HG02763 (cell line): ENCODE data around the gene C2CD4B.

Experiments used
- ATAC-seq: cut with Tn5 transposase; IDR thresholded peaks from one replicate; pipeline ENCODE4 v1.9.1; 2021; ENCODE audit warnings: mild to moderate bottlenecking, moderate library complexity; ENCODE audit not compliant: unreplicated experiment

Gene C2CD4B

DNA sequence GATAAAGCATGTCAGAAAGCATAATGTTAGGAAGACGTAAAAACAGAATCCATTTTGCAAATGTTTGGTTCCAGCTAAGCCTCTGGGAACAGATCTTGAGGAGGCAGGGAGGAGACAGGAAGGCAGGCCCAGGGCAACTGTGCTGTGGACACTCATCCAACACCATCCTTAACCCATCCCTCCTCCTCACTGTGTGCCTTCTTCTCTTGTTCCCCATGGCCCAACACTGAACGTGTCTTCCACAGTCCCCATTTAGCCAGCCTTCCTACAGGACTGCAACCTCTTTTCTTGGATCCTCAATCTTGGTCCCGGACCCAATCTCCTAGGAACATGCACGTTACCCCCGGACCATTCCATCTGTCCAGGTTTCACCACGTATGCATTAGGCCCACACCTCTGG, 15.4 kb downstream of the C2CD4B start:
- ATAC-seq = no peak

DNA sequence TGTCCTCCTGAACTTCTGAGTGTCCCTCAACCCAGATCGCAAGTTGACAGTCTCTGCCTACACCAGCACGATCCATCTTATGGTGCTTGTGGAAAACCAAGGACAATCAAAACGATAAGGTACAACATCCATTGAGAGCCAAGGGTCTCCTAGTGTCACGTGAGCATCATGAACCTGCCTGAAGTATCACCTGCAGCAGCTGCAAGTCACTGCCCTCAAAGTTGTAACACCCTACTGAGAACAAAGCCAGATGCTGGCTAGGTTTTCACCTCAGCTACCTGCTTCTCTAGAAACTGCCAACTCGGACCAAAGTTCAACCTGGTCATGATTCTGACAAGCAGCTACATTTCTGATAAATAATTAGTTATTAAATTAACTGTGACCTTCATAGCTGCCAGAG, 17.5 kb downstream of the C2CD4B start:
- ATAC-seq = no peak

DNA sequence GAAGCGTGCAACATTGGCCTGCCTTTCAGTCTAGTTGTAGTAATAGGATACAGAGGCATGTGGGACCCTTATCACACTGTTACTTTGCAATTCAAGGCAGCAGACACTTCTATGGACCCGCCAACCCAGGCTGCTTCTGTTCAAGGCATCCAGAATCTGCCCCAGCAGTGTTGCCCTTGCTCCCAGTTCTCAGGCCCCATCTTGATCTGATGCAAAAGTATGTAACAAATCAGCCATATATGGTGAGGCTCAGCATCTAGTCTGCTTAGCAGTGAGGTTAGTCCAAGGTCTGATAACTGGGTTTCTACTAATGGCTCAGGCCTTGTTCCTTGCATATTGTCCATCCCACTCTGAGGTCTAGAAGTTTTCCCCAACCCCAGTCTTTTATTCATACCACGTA, 17.9 kb downstream of the C2CD4B start:
- no peak for ATAC-seq

DNA sequence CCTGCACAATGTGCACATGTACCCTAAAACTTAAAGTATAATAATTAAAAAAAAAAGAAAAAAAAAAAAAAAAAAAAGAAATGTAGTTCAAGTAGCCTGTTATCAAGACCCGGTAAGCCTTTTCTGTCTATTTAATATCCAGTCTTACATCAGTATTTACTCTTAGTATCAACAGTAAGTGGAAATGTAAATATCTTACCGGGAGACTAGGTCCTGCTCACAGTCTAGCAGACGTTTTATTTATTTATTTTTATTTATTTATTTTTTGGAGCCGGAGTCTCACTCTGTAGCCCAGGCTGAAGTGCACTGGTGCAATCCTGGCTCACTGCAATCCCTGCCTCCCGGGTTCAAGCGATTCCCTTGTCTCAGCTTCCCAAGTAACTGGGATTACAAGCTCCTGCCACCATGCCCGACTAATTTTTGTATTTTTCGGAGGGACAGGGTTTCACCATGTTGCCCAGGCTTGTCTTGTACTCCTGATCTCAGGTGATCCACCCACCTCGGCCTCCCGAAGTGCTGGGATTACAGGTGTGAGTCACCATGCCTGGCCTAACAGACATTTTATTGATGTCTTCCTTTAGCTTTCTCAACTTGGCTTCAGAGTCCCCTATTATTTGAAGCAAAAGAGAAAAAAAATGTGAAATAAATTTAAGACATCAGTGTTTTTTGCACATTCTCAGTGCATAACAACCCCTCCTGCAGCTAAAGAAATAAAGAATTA, 19.9 kb downstream of the C2CD4B start:
- ATAC-seq = no peak

DNA sequence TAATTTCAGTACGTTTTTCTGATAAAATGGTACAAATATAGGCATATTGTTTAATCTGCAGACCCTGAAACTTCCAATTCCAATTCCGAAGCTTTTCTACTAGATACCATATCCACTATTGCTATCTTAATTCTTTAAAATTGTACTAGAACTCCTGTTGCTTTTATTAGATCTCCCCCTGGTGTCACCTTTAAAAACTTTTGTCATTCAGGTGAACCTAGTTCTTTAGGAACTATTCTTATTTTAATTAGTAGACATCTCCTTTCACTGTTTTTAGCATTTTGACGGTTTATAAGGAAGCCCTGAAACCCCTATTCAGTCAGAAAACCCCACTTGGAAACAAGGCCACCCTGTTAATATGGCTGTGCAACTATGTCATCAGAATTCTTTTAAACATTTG, 22.3 kb downstream of the C2CD4B start:
- ATAC-seq = no peak

DNA sequence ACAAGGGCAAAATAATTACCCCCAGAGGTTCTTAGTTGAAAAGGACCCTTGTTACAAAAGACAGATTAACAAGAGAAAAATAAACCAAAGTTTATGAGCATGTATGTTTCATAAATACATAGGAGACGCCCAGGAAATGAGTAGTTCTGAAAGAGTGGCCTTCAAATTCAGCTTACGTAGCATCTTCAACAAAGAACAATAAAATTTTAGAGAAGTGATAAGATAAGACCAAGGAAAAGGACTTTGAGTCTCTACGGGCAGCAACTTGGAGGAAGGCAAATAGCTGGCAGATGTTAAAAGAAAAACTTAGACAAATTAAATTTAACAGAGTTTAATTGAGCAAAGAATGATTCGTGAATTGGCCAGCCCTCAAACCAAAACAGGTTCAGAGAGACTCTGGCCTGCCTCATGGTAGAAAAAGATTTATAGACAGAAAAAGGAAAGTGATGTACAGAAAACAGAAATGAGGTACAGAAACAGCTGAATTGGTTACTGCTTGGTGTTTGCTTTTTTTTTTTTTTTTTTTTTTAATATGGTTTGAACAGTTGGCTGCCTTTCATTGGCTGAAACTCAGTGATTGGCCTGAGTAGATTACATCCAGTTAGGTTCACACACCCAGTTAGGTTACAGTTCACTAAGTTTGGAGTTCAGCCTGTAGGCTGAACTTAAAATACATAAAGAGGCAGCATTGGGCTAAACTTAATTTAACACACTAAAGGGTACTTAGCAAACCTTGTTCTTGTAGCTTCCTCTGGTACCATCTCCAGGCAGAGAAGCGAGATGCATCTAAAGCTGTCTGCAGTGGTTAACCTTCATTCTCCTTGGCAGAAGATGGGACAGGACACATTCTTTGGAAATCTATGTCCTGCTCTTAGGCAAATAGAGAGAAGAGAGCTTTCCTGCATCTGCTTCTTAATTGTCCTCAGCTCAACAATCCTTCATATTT, 23.2 kb downstream of the C2CD4B start:
- no peak for ATAC-seq

DNA sequence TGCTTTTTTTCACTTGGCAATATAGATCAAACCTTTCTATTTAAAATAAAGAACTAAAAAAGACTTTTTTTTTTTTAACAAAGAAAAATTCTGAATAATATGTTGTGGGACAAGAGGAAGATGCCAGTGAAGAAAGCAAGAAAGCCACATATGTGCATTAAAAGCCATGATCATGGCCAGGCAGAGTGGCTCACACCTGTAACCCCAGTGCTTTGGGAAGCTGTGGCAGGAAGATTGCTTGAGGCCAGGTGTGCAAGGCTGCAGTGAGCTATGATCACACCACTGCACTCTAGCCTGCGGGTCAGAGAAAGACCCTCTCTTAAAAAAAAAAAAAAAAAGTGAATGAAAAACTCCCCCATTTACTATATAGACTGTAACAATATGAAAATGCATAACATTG, 23.9 kb downstream of the C2CD4B start:
- no peak for ATAC-seq

DNA sequence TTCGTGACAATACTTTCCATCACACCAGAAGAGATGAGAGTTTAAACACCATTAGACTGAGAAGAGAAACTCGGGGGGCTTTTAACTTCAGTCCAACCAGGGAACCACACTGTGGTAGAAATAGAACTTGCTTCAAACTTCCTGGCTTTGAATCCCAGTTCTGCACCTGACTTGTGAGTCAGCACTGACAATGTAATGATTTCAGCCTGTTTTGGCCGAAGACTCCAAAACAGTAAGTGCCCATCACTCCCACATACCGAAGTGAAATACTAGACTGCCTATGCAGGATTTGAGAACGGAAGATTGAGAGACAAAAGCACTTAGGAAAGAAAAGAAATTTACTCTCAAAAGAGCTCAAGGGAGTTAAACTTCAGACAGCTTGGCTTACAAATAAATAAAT, 27.0 kb downstream of the C2CD4B start:
- no peak for ATAC-seq

DNA sequence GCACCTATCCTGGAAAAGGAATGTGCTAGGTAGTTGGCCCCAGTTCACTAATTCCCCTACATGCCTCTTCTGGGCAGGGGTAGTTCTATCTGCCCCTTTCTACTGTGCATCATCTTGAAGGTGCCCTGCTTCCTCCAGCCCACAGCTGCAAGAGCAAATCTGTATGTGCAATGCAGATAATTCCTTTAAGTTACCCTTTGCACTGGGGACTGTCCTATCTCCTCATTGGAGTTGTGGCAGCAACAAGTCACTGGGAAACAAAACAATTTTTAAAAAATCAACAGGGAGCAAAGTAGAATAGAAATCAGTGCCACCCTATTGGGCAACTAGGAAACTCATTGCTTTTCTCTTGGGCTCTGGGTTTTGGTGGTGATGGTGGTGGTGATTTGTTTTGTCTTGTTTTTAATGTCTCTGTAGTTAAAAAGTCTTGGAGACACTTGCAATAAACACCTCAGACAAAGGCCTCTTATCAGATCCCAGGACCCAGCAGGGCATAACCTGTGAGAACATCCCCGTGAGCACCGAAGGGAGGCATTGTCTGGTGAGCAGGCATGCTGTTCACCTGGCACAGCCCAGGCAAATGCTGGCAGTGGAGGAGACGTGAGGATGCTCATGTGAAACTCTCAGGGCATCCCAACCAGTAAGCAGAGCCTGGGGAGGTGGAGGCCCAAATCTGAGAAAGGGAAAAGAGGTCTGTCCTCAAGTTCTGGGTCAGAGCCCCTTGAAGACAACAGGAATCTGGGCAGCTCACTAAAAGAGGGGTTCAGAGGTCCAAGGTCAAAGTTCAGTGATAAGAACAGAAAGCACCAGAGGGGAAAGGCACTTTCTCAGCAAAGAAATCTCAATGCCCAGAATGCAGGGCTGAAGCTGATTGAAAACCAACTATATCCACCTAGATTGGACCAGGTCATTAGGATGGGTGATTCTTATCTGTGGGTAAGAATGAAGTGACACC, 27.9 kb downstream of the C2CD4B start:
- no peak for ATAC-seq

DNA sequence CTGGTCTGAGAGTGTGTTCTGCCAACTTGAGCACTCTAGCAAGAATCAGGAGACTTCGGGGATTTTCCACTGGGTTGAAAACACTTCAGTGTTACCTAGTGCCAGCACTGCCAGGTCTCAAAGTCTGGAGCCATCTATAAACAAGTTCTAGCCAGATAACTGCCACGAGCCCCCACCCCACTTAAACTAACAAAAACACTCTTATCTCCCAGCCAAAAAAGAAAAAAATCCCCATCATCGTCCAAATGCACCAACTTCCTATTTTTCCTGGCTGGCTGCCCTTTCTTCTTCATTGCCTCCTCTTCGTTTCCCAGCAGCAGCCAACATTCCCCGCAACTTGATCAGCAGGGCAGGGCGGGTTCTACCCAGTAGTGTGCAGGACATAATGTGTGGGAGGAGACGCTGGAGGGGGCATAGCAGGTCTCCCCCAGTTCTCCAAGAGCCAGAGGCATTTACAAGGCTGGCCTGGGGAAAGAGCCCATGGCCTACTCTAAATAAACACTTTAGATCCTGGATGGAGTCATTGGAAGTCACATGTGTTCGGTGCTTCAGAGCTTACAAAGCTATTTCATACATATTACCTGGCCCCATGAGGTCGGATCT, 29.5 kb downstream of the C2CD4B start:
- no peak for ATAC-seq

DNA sequence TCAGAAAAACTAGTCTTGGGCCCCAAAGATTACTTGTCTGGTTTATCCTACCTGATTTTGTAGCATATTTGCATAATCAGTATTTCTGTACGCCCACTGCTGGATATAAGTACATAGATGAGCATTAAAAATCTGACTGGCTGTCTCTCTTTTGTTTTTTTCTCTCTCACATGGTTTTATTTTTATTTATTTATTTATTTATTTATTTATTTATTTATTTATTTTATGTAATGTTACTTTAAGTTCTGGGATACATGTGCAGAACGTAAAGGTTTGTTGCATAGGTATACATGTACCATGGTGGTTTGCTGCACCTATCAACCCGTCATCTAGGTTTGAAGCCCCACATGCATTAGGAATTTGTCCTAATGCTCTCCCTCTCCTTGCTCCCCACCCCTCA, 31.9 kb downstream of the C2CD4B start:
- no peak for ATAC-seq

DNA sequence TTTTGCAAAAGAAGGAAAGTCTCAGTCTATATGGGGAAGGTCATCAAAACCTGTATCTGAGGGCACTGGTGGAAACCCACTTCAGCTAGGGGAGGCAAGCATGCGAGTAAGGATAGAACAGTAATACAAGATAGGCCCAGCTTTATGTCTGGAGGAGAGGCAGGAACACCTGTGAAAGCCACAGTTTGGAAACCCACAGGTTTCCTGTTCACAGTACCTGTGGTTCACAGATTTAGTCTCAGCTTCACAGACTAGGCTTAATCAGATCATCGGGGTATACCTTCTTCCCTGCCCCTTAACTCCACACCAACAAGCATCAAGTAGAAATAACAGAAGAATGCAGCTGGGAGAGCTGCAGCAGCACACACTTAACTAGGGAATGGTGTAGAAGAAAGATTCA, 36.2 kb downstream of the C2CD4B start:
- ATAC-seq = no peak

DNA sequence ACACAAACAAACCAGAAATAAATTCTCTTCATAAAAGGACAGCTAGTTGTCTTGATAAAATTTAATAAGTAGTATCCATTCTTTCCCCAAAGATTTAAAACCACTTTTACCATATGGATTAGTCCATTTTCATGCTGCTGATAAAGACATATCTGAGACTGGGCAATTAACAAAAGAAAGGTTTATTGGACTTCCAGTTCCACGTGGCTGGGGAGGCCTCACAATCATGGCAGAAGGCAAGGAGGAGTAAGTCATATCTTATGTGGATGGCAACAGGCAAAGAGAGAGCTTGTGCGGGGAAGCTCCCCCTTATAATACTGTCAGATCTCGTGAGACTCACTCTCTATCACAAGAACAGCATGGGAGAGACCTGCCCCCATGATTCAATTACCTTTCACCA, 38.7 kb downstream of the C2CD4B start:
- ATAC-seq = no peak

DNA sequence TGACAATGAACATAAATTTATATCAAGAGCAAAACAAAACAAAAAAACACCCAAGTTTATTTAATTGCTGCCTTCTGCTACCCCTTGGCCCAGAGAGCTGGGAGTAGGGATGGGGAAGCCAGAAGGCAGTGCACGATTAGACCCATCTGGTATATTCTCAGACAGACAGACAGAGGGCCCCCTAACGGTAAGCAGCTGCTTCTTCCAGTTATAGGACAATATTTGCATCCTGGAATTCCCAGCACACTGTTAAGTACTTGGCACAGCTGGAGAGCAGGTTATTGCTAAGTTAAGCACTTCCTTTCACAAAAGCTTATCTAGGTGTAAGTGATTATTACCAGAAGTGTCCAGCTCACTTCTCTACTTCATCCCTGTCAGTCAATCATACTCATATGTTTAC, 39.3 kb downstream of the C2CD4B start:
- no peak for ATAC-seq

DNA sequence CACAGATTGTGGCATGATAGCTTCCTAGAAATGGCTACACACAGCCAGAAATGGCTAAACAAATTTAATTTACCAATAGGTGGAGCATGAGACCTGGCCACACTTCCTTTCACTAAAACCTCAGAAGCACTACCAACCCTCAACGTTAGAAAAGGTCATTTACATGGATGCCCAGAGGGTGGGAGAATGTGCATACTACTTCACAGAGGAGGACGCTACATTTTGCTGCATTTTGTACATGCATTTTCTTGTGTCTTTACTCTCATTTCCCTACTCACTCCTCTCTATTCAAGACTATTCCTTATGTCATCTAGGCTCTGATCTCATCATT, 40.1 kb downstream of the C2CD4B start:
- no peak for ATAC-seq

DNA sequence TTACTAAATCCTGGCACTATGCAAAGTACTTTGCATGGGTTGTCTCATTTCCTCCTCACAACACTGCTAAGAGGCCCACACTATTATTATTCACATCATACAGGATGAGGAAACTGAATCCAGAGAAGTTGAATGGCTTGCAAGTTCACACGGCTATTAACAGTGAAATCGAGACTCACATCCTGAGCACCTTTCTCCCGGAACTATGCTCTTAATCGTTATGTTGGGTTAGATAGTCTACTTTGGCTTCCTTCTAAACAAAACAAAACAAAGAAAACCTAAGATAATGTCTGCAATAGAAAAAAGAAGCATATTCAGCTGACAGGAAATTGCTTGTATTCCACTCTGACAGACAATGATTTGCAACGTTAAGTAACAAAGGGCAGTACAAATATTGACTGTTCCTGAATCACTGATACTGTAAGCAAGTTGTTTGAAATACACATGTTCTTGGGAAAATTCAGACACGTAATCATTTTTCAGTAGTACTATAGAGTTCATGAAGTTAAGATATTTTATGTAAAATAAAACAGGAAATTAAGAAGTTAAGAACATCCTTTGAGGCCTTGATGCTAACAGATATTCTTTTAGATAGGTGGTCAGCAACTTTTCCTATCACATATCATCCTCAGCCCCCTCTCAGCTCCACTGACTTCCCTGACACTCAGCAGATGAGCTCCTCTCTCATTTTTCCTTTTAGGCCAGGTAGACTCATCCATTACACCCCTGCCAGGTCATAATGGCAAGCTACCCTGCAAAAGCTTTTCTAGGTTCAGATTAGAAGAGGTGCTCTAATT, 40.7 kb downstream of the C2CD4B start:
- ATAC-seq = no peak

DNA sequence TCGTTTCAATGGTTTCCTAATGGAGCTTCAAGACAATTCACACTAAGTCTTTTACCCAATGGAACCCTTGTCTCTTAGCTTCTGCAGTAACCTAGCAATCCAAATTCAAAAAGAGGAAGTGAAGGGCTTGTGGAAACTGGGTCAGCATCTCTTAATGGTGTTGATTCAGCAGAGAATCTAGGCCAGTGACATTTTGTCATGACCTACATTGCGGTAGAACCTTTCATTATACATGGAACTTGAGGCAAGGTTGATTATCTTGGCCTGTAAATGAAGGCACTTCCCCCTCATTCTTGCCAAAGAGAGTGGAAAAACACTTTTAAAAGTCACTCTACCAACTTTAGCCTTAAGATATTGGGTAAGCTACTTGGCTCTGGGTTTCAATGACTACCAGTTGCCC, 42.8 kb downstream of the C2CD4B start:
- no peak for ATAC-seq

DNA sequence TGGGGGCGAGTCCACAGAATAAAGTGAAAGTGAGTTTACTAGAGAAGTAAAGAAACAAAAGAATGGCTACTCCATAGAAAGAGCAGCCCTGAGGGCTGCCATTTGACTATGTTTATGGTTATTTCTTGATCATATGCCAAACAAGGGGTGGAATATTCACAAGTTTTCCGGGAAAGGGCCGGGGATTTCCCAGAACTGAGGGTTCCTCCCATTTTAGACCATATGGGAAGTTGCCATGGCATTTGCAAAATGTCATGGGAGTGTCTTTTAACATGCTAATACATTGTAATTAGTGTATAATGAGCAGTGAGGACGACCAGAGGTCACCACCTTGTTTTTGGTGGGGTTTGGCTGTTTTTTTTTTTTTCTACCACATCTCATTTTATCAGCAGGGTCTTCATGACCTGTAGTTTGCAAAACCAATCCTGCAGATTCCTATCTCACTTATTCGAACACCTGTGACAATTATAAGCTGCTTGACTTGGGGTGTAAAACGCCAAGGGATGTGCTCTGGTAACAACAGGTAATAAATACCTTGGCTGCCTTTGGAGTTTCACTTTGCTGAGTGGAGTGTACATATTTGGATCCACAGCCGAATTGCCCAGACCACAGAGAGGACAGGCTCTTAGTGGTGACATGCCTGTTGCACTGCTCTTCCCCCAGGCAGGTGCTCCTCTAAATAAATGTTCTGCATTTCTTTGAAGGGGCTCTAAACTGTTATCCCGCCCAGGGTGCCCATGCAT, 43.6 kb downstream of the C2CD4B start:
- ATAC-seq = no peak

DNA sequence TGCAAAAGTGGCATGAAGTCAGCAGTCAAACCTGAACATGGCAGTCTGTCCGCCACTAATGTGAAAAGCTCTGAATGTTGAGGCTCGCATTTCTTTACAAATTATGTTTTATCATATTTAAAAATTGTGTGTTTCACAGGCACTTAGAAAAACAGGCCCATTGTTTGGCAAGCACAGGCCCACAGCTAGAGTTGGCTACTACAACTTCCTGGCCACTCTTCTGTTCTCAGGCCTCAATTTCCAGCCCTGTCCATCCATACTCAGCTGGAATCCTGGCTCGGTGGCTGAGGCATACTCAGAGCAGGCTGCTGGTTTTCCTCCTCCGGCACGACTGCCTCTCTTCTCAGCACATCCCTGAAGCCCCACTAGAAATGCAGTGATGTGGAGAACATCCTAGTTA, 44.3 kb downstream of the C2CD4B start:
- ATAC-seq = no peak
